ENCODE results near the gene UGT1A7.
"Not testable (repeated sequence)": the region's sequence is repeated elsewhere in the genome, so short reads cannot be mapped to it uniquely, and the experiment has no call there.

The UGT1A7 gene

GRCh38 chr2:233684640-233685039 is 2.9 kb downstream of the UGT1A7 start:
- no peak for FAIRE-seq

- no peak for FAIRE-seq
Observed at GRCh38 chr2:233686928-233687327, 5.2 kb downstream of the UGT1A7 start.

GRCh38 chr2:233688341-233688740 is 6.6 kb downstream of the UGT1A7 start:
- no peak for FAIRE-seq

GRCh38 chr2:233689031-233689430 is 7.3 kb downstream of the UGT1A7 start:
- no peak for FAIRE-seq

- no peak for FAIRE-seq
Observed at GRCh38 chr2:233689501-233689900, 7.8 kb downstream of the UGT1A7 start.

- no peak for FAIRE-seq
Observed at GRCh38 chr2:233690444-233690843, 8.7 kb downstream of the UGT1A7 start.

GRCh38 chr2:233691443-233692433 is 10.0 kb downstream of the UGT1A7 start:
- FAIRE-seq = no peak

GRCh38 chr2:233692648-233693047 is 10.9 kb downstream of the UGT1A7 start, which contains the start of gene UGT1A6:
UGT1A6 (plus strand) TSS chr2:233692890; CDS start chr2:233693005, 115 bp downstream.
- no peak for FAIRE-seq

GRCh38 chr2:233693963-233694362 is 12.3 kb downstream of the UGT1A7 start:
- no peak for FAIRE-seq

- FAIRE-seq = no peak
Observed at GRCh38 chr2:233698740-233699139, 17.0 kb downstream of the UGT1A7 start.

GRCh38 chr2:233699424-233700027 is 17.8 kb downstream of the UGT1A7 start:
- FAIRE-seq = no peak

GRCh38 chr2:233700028-233700635 is 18.4 kb downstream of the UGT1A7 start:
- no peak for FAIRE-seq

GRCh38 chr2:233700842-233701241 is 19.1 kb downstream of the UGT1A7 start:
- not testable (repeated sequence) for FAIRE-seq

- no peak for FAIRE-seq
Observed at GRCh38 chr2:233702238-233702637, 20.5 kb downstream of the UGT1A7 start.

- no peak for FAIRE-seq
Observed at GRCh38 chr2:233705911-233706506, 24.3 kb downstream of the UGT1A7 start.

- no peak for FAIRE-seq
Observed at GRCh38 chr2:233706720-233707119, 25.0 kb downstream of the UGT1A7 start.

GRCh38 chr2:233707940-233708644 is 26.4 kb downstream of the UGT1A7 start:
- no peak for FAIRE-seq

GRCh38 chr2:233708942-233709341 is 27.2 kb downstream of the UGT1A7 start:
- no peak for FAIRE-seq

- FAIRE-seq = no peak
Observed at GRCh38 chr2:233711312-233712008, 29.8 kb downstream of the UGT1A7 start.

GRCh38 chr2:233712611-233713261 is 31.0 kb downstream of the UGT1A7 start, which contains the start of gene UGT1A5:
UGT1A5 (plus strand) TSS chr2:233712907; CDS start chr2:233712992, 85 bp downstream.
- no peak for FAIRE-seq

- FAIRE-seq = no peak
Observed at GRCh38 chr2:233713262-233713615, 31.5 kb downstream of the UGT1A7 start.
